ENCODE results near the gene ITPR2. TPM values are rescaled to one million over a fixed set of nuclear protein-coding genes. Genes with fewer than 3 reads are reported as not detected.
A peak's percentile ranks its signal among the peaks of the same experiment; 100 is the strongest.

ITPR2 gene
- total RNA-seq, 1 experiment from 2014 or later = 17.5 TPM

GRCh38 chr12:26373606-26374495, 459.1 kb downstream of the ITPR2 start:
- in situ Hi-C loops (cut with HindIII; ENCODE audit: low sequenced_read_pairs) = no loop called here
- DNase-seq (ENCODE audit: low spot score) = no peak

DNA sequence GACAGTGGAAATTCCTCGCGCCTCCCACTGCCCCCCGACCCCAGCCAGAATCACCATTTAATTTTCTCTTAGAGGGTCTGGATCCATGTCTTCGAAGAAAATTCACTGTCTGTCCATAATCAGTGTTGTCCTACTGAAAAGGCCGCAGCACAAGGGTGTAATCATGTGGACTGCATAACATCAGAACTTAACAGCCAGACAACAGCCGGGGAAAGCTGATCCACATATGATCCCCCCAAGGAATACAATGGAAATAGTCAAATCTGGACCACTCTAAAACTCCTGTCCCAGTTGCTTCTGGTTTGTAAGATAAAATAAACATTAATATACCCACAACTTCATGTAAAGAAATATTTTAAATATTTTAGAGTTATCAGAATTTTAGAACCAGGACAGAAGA, 460.1 kb downstream of the ITPR2 start:
- in situ Hi-C loops (cut with HindIII; ENCODE audit: low sequenced_read_pairs) = no loop called here
- no peak for DNase-seq (ENCODE audit: low spot score)

DNA sequence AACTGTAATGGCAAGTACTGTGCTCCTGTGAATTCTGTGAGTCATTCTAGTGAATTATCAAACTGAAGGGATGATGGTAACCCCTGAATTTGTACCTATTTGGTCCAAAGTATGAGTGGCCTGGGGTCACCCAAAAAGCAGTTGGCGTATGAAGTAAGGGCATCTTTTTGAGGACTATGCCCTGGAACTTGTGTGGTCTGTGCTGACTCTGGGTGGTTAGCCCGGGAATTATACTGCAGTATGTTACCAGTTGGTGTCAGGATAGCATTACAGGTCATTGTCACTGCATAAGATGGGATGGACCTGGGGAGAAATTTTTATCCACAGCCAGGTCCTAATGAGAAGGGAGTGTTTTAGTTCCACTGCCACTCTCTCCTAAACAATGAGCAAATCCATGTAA, 462.9 kb downstream of the ITPR2 start:
- peak; percentile 18 for DNase-seq (ENCODE audit: low spot score)
- in situ Hi-C loops (cut with HindIII; ENCODE audit: low sequenced_read_pairs) = no loop called here

GRCh38 chr12:26369588-26369987, 463.4 kb downstream of the ITPR2 start:
- no peak for DNase-seq (ENCODE audit: low spot score)
- in situ Hi-C loops (cut with HindIII; ENCODE audit: low sequenced_read_pairs) = no loop called here

GRCh38 chr12:26367991-26368730, 464.8 kb downstream of the ITPR2 start:
- in situ Hi-C loops (cut with HindIII; ENCODE audit: low sequenced_read_pairs) = no loop called here
- no peak for DNase-seq (ENCODE audit: low spot score)

DNA sequence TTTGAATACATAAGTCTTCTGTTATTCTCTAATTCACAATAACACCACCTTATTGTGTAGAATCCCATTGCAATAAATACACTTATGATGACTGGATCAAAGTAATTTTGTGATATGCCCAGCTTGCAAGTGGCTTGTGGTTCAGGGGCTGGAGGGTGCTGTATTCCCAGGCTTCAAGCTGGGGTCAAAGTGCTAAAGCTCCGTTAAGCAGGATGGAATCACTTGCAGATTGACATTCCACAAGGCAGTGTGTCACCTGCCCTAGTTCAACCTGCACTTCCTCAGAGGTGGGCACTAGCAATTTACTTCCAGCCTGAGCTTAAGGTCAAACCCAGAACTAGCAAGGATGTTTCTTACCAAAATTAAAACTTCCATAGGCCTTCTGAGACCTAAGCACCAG, 471.0 kb downstream of the ITPR2 start:
- in situ Hi-C loops (cut with HindIII; ENCODE audit: low sequenced_read_pairs) = no loop called here
- no peak for DNase-seq (ENCODE audit: low spot score)

- DNase-seq (ENCODE audit: low spot score) = no peak
- in situ Hi-C loops (cut with HindIII; ENCODE audit: low sequenced_read_pairs) = no loop called here
Observed at GRCh38 chr12:26360062-26360461, 472.9 kb downstream of the ITPR2 start.

DNA sequence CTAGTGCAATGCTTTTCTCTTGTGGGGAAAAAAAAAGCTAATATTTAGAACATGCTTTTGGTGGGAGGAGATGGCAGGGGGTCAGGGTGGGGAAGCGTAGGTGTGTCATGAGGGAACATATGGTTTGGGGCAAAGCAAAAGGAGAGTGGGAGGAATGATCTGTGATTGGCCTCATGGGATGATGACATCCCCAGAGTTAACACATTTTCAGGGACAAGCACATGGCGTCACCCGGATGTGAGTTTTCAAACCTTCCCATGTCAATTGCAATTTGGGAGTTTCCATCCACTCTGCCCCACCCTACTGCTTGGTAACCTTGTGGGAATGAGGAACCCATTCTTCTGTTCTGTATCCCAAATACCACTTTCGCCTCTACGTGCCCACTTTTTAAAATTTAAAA, 473.4 kb downstream of the ITPR2 start:
- in situ Hi-C loops (cut with HindIII; ENCODE audit: low sequenced_read_pairs) = no loop called here
- no peak for DNase-seq (ENCODE audit: low spot score)

DNA sequence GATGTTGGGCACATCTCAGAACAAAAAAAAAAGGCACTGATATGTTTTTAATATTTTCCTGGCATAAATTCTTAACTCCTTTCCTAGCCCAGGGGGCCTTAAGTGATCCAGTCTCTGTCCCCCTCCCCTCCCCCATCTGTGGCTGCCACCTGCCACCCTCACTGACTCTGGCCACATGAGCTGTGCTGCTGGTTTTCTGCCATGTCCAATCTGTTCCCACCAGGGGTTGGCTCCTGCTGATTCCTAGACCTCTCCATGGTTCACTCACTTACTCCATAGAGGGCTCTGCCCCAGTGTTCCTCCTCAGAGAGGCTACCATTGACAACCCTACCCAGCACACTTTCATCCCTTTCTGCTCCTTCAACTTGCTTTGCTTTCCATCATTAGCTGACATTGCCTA, 474.3 kb downstream of the ITPR2 start:
- in situ Hi-C loops (cut with HindIII; ENCODE audit: low sequenced_read_pairs) = no loop called here
- no peak for DNase-seq (ENCODE audit: low spot score)

DNA sequence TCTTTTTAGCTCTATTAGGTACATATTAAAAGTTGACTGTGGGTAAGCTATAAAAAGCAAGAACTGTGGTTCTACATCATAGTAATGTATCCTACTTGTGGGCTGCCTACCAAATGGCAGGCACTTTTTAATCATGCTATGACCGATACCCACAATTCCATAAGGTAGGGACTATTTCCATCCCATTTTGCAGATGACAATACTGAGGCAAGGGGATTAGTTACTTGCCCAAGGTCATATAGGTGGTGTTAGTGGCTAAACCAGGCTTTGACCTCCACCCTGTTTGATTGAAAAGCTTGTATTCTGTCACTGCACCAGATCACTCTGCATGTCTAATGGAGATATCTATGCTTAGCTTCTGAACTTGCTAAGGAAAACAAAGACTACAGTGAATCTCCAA, 485.7 kb downstream of the ITPR2 start:
- in situ Hi-C loops (cut with HindIII; ENCODE audit: low sequenced_read_pairs) = no loop called here
- DNase-seq (ENCODE audit: low spot score) = no peak

GRCh38 chr12:26346736-26347135, 486.3 kb downstream of the ITPR2 start:
- in situ Hi-C loops (cut with HindIII; ENCODE audit: low sequenced_read_pairs) = no loop called here
- DNase-seq (ENCODE audit: low spot score) = no peak

GRCh38 chr12:26345471-26346003, 487.5 kb downstream of the ITPR2 start:
- DNase-seq (ENCODE audit: low spot score) = no peak
- in situ Hi-C loops (cut with HindIII; ENCODE audit: low sequenced_read_pairs) = no loop called here

GRCh38 chr12:26341491-26341890, 491.5 kb downstream of the ITPR2 start:
- DNase-seq (ENCODE audit: low spot score) = no peak
- in situ Hi-C loops (cut with HindIII; ENCODE audit: low sequenced_read_pairs) = no loop called here

DNA sequence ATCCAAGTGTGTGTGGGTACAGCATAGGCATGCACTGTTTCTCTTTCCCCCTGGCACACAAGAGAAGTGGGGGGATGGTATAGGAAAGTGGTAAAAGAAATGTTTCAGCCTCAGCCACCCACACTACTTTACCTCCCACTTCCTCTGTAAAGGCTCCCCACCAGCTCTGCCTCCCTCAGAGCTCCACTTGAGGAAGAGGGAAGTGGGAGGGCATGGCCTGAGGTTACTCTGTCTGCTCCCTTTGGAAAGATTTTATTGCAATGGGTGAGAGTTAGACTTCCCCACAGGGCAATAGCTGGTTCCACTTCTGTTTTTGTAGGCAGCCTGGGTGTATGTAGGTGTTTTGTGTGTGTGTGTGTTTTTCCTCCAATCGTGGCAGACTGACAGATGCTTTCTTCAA, 492.3 kb downstream of the ITPR2 start:
- DNase-seq (ENCODE audit: low spot score) = no peak
- in situ Hi-C loops (cut with HindIII; ENCODE audit: low sequenced_read_pairs) = no loop called here

- no peak for DNase-seq (ENCODE audit: low spot score)
- in situ Hi-C loops (cut with HindIII; ENCODE audit: low sequenced_read_pairs) = no loop called here
Observed at GRCh38 chr12:26339976-26340375, 493.0 kb downstream of the ITPR2 start.

GRCh38 chr12:26338586-26339572, 494.1 kb downstream of the ITPR2 start:
- no peak for DNase-seq (ENCODE audit: low spot score)
- in situ Hi-C loops (cut with HindIII; ENCODE audit: low sequenced_read_pairs) = no loop called here

GRCh38 chr12:26335651-26336050, 497.3 kb downstream of the ITPR2 start:
- no peak for DNase-seq (ENCODE audit: low spot score)

DNA sequence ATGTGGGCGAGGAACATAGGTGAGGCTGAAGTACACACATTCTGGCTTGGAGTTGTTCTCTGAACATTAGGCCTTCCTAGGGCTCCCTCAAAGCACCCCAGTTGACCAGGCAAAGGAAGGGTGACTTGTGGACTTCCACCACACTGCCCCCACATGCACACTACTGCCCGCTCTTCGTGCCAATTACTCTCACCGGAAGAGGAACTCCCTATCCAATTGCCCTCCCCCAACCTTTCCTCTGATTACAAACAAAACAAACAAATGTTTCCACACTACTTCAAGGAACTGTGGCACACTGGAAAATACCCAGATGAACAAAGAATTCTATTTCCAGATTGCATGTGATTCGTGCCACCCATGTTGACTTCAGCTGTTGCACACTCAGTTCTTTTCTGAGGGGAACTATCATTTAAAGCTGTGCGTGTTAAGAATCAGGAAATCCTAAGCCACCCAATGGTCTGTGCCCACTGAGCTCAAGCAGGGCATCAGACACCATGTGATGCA, 498.3 kb downstream of the ITPR2 start:
- in situ Hi-C loops (cut with HindIII; ENCODE audit: low sequenced_read_pairs) = no loop called here
- DNase-seq (ENCODE audit: low spot score) = no peak

More at GRCh38 chr12:26335651-26336050, 497.3 kb downstream of the ITPR2 start:
- in situ Hi-C loops (cut with HindIII; ENCODE audit: low sequenced_read_pairs) = no loop called here

GRCh38 chr12:26331960-26332359, 501.0 kb downstream of the ITPR2 start:
- in situ Hi-C loops (cut with HindIII; ENCODE audit: low sequenced_read_pairs) = no loop called here
- no peak for DNase-seq (ENCODE audit: low spot score)
